Sigmoid colon (tissue), 7 donors: ENCODE measurements around the gene VGLL4. TPM values are rescaled to one million over a fixed set of nuclear protein-coding genes. Genes with fewer than 3 reads are reported as not detected.

Experiments
- DNase-seq: peaks from one replicate; pipeline ENCODE4 v3.0.0-alpha.2; 2019
- H3K27ac ChIP-seq, 4 donors: fragments of 200-600 bp; sonication (generic); one replicate each; pipeline ENCODE4 v1.5.1; 2016 to 2019; ENCODE audit warnings: mild to moderate bottlenecking in 1 of 4
- H3K27me3 ChIP-seq, 3 donors: fragments of 200-600 bp; sonication (generic); one replicate each; pipeline ENCODE4 v1.5.1; 2019; ENCODE audit warnings: mild to moderate bottlenecking in 1 of 3
- H3K36me3 ChIP-seq, 4 donors: fragments of 200-600 bp; sonication (generic); one replicate each; pipeline ENCODE4 v1.5.1; 2016 to 2019
- H3K4me1 ChIP-seq, 4 donors: fragments of 200-600 bp; sonication (generic); one replicate each; pipeline ENCODE4 v1.5.1; 2017 to 2019
- H3K4me3 ChIP-seq, 4 donors: fragments of 200-600 bp; sonication (generic); one replicate each; pipeline ENCODE4 v1.5.1; 2017 to 2019; ENCODE audit warnings: mild to moderate bottlenecking in 2 of 4, moderate library complexity in 1 of 4
- H3K9me3 ChIP-seq, 4 donors: fragments of 200-600 bp in 3 of 4; sonication (generic) in 3 of 4; one replicate each; pipeline versions ENCODE4 v1.5.1 to v1.6.1; 2013 to 2019
- CTCF ChIP-seq, 4 experiments: fragments of 450-650 bp in 3 of 4; fragments of 200-600 bp in 1 of 4; IDR thresholded peaks; one replicate each; pipeline ENCODE4 v1.5.1; 2016 to 2019; ENCODE audit warnings: antibody characterized with exemption in 4 of 4, mild to moderate bottlenecking in 3 of 4, moderate library complexity in 2 of 4
- EP300 ChIP-seq, 4 donors: sonication (generic); formaldehyde crosslinking; IDR thresholded peaks; one replicate each; pipeline ENCODE4 v1.6.1; 2017; ENCODE audit warnings: antibody characterized with exemption in 4 of 4
- POLR2A ChIP-seq, 2 donors: fragments of 450-650 bp; IDR thresholded peaks; one replicate each; pipeline ENCODE4 v1.6.1; 2016; ENCODE audit warnings: antibody characterized with exemption in 2 of 2, mild to moderate bottlenecking in 2 of 2, moderate library complexity in 2 of 2
- POLR2AphosphoS5 ChIP-seq, 4 donors: sonication (generic); formaldehyde crosslinking; IDR thresholded peaks; one replicate each; pipeline ENCODE4 v1.6.1; 2017; ENCODE audit warnings: antibody characterized with exemption in 4 of 4
- WGBS, 2 donors: extraction: QIAGEN DNeasy Blood & Tissue Kit; methylation state at CpG; one replicate each; pipeline ENCODE4 v1.1.7; 2013; 5-methylcytosine and 5-hydroxymethylcytosine counted together
- intact Hi-C: fragments of 100-400 bp; cut with DNase I; formaldehyde crosslinking; loops from one replicate; pipeline ENCODE4 v1.15.1; 2023
- polyA plus RNA-seq, 3 donors: library from polyadenylated mRNA; stranded (reverse); fragments of 200-250 nt; gene quantifications; one replicate each; pipeline ENCODE4 v1.2.3, GENCODE V29; 2013
- total RNA-seq, 4 donors: library from RNA; depleted of rRNA; stranded (reverse); fragments of >200 nt; gene quantifications; one replicate each; pipeline ENCODE4 v1.1.0, GENCODE V29; 2016
- donor health status: healthy with polysubstance abuse.
- donor health status: Bipolar disorder and iron deficiency.
- donor health status: healthy.

The VGLL4 gene
- total and polyA plus RNA-seq, 7 donors: 26.4 to 56.5 (median 41.5) TPM

- TF ChIP-seq CTCF (IDR thresholded peaks at IDR 0.05): no peak
- peak; percentile 6 to 35 (median 10) for TF ChIP-seq POLR2AphosphoS5 (IDR thresholded peaks at IDR 0.05)
- H3K27me3 ChIP-seq: no peaks in the 10 kb centered on the region
- no peak overlapping the region for H3K4me3 ChIP-seq
- intact Hi-C loops: loop anchor here (2.0 to 5.0 kb wide), 2 partner anchors 50 to 125 kb away; partner anchors contain the start of gene VGLL4
- peak overlapping the region; percentile 69 to 84 (median 78) for H3K27ac ChIP-seq
- WGBS, 2 donors: 69 to 73% methylated on average over 14 of the region's 14 CpGs
- H3K4me1 ChIP-seq: peaks cover 0 to 79% (median 70%) of the 10 kb centered on the region in 4 donors
- no peaks in the 10 kb centered on the region for H3K36me3 ChIP-seq
- H3K9me3 ChIP-seq: no peaks in the 10 kb centered on the region
- DNase-seq: no peak
Measured at GRCh38 chr3:11592445-11593298, 51.0 kb downstream of the VGLL4 start.

DNA sequence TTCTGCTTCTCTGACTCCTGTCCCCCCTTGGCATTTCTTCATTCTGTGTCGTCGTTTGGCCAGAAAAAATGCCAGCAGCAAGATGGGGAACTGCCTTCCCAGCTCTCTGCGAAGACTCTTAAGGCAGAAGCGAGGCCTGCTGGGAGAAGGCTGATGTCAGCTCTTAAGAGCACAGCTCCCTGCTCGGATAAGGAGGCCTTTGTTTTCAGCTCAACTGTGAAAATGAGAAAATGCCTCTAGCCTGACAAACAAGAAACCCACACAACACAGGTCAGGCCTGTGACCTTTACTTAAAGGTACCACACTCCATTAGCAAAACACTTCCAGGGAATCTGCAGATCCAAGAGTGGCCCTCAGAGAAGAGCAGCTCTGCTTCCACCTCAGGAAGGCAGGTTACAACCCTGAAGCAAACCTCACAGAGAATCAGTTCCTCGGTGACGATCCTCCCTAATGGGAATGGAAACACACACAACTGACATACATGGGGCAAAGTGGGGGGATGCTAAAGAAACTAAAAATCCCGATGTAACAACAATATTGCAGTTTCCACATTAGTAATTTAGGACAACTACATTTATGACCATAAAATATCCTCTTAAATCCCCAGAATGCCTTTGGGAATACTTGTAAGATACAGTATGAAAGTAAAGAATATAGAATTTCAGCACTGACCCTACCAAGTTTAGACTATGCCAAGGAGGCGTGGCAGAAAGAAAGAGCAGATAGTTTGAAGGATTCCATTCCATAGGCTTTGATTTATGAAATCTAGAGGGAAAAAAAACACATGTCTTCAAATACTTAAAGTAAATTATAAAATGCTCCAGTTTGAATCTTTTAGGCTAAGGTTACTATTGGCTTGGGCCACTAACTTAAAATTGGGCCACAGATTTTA is 52.1 kb downstream of the VGLL4 start:
- Histone ChIP-seq H3K27ac (peak overlapping the region; percentile 69 to 84 (median 78)), H3K36me3 (no peaks in the 10 kb centered on the region), H3K4me1 (peaks cover 0 to 85% (median 77%) of the 10 kb centered on the region in 4 donors), H3K27me3 (no peaks in the 10 kb centered on the region), H3K9me3 (no peaks in the 10 kb centered on the region), H3K4me3 (peak overlapping the region in 1 of 4 donors; percentile 2)
- intact Hi-C loops: loop anchor here (2.0 to 5.0 kb wide), 2 partner anchors 51 to 124 kb away; partner anchors contain the start of gene VGLL4
- WGBS, 2 donors: 17 to 43% methylated on average over 9 of the region's 9 CpGs
- peak; percentile 85 for DNase-seq
- TF ChIP-seq POLR2A (IDR thresholded peaks at IDR 0.05) (no peak), EP300 (IDR thresholded peaks at IDR 0.05) (peak in 1 of 4 donors; percentile 29), CTCF (IDR thresholded peaks at IDR 0.05) (no peak), POLR2AphosphoS5 (IDR thresholded peaks at IDR 0.05) (peak in 3 of 4 donors; percentile 49 to 61 (median 58))

DNA sequence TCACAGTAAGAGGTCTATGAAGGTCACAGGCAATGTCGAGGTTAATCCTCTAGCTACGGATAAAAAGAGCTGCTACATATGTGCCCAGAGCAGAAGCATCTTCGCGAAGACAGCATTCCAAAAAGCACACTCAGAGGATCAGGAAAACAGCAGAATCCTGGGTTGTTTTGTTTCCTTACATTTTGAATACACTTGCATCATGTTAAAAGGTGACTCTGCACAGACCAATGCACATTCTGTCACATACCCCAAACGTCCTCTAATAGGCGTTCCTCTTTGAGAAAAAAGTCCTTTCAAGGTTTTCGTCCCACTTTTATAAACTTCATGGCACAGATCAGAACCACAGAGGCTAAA is 52.7 kb downstream of the VGLL4 start:
- no peaks in the 10 kb centered on the region for H3K27me3 ChIP-seq
- WGBS, 2 donors: 48 to 65% methylated on average over 7 of the region's 7 CpGs
- TF ChIP-seq EP300 (IDR thresholded peaks at IDR 0.05): no peak
- peak overlapping the region; percentile 69 to 84 (median 78) for H3K27ac ChIP-seq
- no peak for DNase-seq
- no peaks in the 10 kb centered on the region for H3K36me3 ChIP-seq
- H3K9me3 ChIP-seq: no peaks in the 10 kb centered on the region
- H3K4me1 ChIP-seq: peaks cover 0 to 78% (median 73%) of the 10 kb centered on the region in 4 donors
- peak overlapping the region in 1 of 4 donors; percentile 2 for H3K4me3 ChIP-seq
- intact Hi-C loops: loop anchor here (5.0 kb wide), 1 partner anchor 124 kb away; no protein-coding TSS in a partner anchor

DNA sequence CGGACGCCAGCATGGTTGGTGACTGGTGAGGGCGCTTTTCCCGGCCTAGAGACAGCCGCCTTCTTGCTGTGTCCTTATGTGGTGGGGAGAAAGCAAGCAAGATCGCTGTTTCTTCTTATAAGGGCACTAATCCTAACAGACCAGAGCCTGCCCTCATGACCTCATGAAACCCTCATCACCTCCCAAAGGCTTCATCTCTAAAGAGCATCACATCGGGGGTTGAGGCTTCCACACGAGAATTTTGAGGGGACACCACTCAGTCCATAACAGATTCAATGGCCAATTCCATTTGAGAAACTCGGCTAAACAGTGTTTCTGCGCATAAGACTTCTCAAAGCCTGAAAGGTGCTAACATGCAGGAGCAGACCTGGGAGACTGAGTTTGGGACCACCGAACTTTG is 54.0 kb downstream of the VGLL4 start:
- WGBS, 2 donors: 88 to 89% methylated on average over 11 of the region's 11 CpGs
- H3K9me3 ChIP-seq: no peaks in the 10 kb centered on the region
- DNase-seq: no peak
- TF ChIP-seq CTCF (IDR thresholded peaks at IDR 0.05) (no peak), POLR2AphosphoS5 (IDR thresholded peaks at IDR 0.05) (no peak), EP300 (IDR thresholded peaks at IDR 0.05) (no peak), POLR2A (IDR thresholded peaks at IDR 0.05) (no peak)
- H3K27me3 ChIP-seq: no peaks in the 10 kb centered on the region
- H3K36me3 ChIP-seq: no peaks in the 10 kb centered on the region
- H3K4me3 ChIP-seq: no peak overlapping the region
- peak overlapping the region in 3 of 4 donors; percentile 74 to 84 (median 82) for H3K27ac ChIP-seq
- H3K4me1 ChIP-seq: peaks cover 0 to 77% (median 76%) of the 10 kb centered on the region in 4 donors
- intact Hi-C loops: loop anchor here (5.0 kb wide), 1 partner anchor 122 kb away; no protein-coding TSS in a partner anchor
